Measurements from ENCODE around the gene TIGD3.

DNA sequence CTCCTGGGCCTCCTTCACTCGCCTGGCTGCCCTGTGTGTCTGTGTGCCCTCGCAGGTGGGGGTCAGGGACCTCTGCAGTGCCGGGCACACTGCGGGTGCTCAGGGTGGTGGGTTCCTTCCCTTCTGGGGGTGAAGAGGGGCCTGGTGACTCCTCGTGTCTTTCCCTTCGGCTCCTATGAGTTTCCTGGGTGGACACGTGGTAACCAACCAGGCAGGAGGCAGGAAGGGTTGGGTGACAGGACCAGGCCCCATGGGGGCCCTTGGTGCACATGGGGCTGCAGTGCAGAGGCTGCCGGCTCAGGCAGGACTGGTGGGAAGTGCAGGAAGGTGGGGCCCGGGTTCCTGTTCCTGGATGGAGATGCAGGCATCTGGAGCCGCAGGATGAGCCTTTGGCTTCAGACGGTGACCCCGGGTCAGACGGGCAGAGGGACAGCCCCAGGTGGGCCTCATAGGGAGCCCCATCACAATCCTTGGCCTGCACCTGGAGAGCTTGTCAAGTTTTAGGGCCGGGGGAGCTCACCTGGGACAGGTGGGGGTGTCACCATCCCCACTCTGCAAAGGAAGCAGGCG lies 41.5 kb downstream of the TIGD3 start:
- TF ChIP-seq CTCF (IDR thresholded peaks at IDR 0.05; ENCODE audit: insufficient read depth, low read length, poor library complexity, severe bottlenecking) (no peak), EZH2phosphoT487 (conservative IDR thresholded peaks at IDR 0.05; ENCODE audit: low read length) (no peak)

All from SU-DHL-6 (cell line).